Vagina (tissue), 2 donors: ENCODE measurements around the gene MELTF. TPM values are rescaled to one million over a fixed set of nuclear protein-coding genes. Genes with fewer than 3 reads are reported as not detected.

Source experiments
- DNase-seq, 2 donors: peaks; one replicate each; pipeline ENCODE4 v3.0.0-alpha.2; 2017; ENCODE audit errors: extremely low spot score in 2 of 2
- H3K27ac ChIP-seq: fragments of 200-600 bp; sonication (generic); one replicate; pipeline ENCODE4 v1.5.1; 2019
- H3K27me3 ChIP-seq: fragments of 200-600 bp; sonication (generic); one replicate; pipeline ENCODE4 v1.5.1; 2019
- H3K36me3 ChIP-seq, 2 donors: fragments of 200-600 bp; sonication (generic); one replicate each; pipeline ENCODE4 v1.5.1; 2017 to 2019
- H3K4me1 ChIP-seq: fragments of 200-600 bp; sonication (generic); one replicate; pipeline ENCODE4 v1.5.1; 2019
- H3K4me3 ChIP-seq, 2 donors: fragments of 200-600 bp; sonication (generic); 1 replicate in 1 of 2; 2 replicates in 1 of 2; pipeline ENCODE4 v1.5.1; 2016 to 2019
- H3K9me3 ChIP-seq: fragments of 200-600 bp; sonication (generic); one replicate; pipeline ENCODE4 v1.5.1; 2019
- POLR2A ChIP-seq, 2 donors: fragments of 450-650 bp; IDR thresholded peaks; one replicate each; pipeline ENCODE4 v1.6.1; 2017; ENCODE audit warnings: antibody characterized with exemption in 2 of 2, mild to moderate bottlenecking in 2 of 2, moderate library complexity in 2 of 2
- POLR2AphosphoS5 ChIP-seq, 2 donors: sonication (generic); formaldehyde crosslinking; IDR thresholded peaks; one replicate each; pipeline ENCODE4 v1.9.0; 2017; ENCODE audit warnings: antibody characterized with exemption in 2 of 2, mild to moderate bottlenecking in 2 of 2, low read depth in 1 of 2; ENCODE audit not compliant: insufficient read depth in 1 of 2
- intact Hi-C: fragments of 100-400 bp; cut with DNase I; formaldehyde crosslinking; loops from one replicate; pipeline ENCODE4 v1.15.1; 2023
- total RNA-seq: library from RNA; depleted of rRNA; stranded (reverse); fragments of >200 nt; gene quantifications from one replicate; pipeline ENCODE4 v1.2.3, GENCODE V29; 2016
- TF ChIP-seq, protein P1 (sequence below), 3 experiments: fragments of 450-650 bp in 2 of 3; fragments of 200-600 bp in 1 of 3; sonication (generic) in 1 of 3; IDR thresholded peaks; one replicate each; pipeline ENCODE4 v1.5.1; 2017 to 2019; ENCODE audit warnings: antibody characterized with exemption in 3 of 3, mild to moderate bottlenecking in 2 of 3, moderate library complexity in 2 of 3

The MELTF gene
- total RNA-seq, 1 donor from 2014 or later: 23.6 TPM

DNA sequence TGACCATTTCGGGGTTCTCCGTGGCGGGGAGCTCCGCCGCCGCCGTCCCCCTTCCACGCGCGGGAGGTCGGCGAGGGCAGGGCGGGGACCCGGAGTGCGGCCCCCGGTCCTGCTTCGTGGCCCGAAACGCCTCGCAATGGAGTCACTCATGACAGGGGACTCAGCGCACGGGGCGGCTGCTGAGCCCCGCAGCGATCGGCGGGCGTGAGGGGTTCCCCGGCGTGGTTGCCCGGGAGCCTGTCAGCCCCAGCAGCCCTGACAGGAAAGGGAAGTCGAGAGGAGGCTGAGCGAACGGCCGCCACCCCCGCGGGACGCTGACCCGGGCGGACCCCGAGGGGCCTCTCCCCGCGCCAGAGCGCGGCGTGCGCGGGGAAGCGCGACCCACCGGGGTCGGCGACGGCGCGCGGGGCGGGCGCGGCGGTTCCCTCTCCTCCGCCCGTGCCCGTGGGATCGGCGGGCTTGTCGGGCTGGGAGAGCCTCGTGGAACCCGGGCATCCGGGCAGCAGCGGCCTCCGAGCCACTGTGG lies 60.4 kb downstream of the MELTF start:
- Histone ChIP-seq H3K27ac (peak overlapping the region; percentile 78), H3K4me3 (peak overlapping the region; percentile 90 to 98), H3K27me3 (no peaks in the 10 kb centered on the region), H3K4me1 (peaks cover 17% of the 10 kb centered on the region), H3K9me3 (no peaks in the 10 kb centered on the region), H3K36me3 (no peaks in the 10 kb centered on the region)
- TF ChIP-seq, protein P1, sequence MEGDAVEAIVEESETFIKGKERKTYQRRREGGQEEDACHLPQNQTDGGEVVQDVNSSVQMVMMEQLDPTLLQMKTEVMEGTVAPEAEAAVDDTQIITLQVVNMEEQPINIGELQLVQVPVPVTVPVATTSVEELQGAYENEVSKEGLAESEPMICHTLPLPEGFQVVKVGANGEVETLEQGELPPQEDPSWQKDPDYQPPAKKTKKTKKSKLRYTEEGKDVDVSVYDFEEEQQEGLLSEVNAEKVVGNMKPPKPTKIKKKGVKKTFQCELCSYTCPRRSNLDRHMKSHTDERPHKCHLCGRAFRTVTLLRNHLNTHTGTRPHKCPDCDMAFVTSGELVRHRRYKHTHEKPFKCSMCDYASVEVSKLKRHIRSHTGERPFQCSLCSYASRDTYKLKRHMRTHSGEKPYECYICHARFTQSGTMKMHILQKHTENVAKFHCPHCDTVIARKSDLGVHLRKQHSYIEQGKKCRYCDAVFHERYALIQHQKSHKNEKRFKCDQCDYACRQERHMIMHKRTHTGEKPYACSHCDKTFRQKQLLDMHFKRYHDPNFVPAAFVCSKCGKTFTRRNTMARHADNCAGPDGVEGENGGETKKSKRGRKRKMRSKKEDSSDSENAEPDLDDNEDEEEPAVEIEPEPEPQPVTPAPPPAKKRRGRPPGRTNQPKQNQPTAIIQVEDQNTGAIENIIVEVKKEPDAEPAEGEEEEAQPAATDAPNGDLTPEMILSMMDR (IDR thresholded peaks at IDR 0.05): no peak
- TF ChIP-seq POLR2AphosphoS5 (IDR thresholded peaks at IDR 0.05; ENCODE audit: insufficient read depth in 1 of 2, low read depth in 1 of 2): no peak
- TF ChIP-seq POLR2A (IDR thresholded peaks at IDR 0.05): no peak
- no peak for DNase-seq
- intact Hi-C loops: loop anchor here (10.0 kb wide), 1 partner anchor 134 kb away; no protein-coding TSS in a partner anchor

DNA sequence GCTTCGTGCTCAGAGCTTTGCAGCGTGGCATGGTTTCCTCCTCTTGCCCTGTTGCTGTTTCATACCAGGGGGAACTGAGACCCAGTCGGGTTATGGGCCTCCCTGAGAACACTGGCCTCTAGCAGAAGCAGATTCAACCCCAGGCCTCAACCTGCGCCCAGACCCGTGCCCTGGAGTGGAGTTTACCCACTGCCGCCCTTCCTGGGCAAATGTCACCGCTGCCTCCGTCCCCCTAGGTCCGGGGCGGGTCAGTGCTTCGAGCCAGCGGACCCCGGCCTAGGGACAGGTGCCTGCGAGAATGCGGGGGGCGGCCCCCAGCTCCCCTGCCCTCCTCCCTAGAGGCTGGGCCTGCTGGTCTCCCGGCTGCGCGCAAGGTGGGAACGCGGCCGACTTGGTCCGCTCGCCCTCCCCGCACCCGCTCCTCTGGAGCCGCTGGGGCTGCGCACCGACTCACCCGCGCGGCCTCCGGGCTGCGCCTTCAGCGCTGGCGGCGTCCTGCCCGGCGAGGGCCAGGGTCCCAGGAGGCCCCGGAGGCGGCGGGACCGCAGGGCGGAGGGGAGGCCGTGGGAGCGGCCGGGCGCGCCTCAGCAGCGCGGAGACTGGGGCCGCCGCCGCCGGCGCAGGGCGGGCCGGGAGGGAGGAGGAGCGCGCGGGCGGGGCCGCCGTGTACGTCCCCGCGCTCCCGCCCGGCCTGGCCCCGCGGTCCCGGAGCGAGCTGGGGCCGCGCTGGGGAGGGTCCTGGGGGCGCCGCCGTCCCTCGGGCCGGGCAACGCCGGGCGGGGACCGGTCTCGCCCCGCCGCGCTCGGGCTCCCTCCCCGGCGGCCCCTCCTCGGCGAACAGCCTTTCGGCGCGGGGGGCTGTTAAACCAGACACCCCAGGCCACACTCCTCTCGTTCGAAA lies 61.1 kb downstream of the MELTF start, which contains the start of gene PIGZ:
PIGZ (minus strand) TSS at position 601 of the 901 bp plus-strand sequence. CDS start 16,802 bp downstream, outside the sequence.
- DNase-seq: no peak
- Histone ChIP-seq H3K27ac (peak within 1 kb of the TSS; percentile 78), H3K9me3 (no peaks in the 10 kb centered on the region), H3K27me3 (no peaks in the 10 kb centered on the region), H3K4me3 (peak within 1 kb of the TSS; percentile 90 to 98), H3K4me1 (peaks cover 17% of the 10 kb centered on the region), H3K36me3 (no peaks in the 10 kb centered on the region)
- intact Hi-C loops: loop anchor here (10.0 kb wide), 1 partner anchor 134 kb away; no protein-coding TSS in a partner anchor
- TF ChIP-seq POLR2A (IDR thresholded peaks at IDR 0.05): peak in 1 of 2 donors; percentile 2
- TF ChIP-seq, protein P1 (IDR thresholded peaks at IDR 0.05): no peak
- TF ChIP-seq POLR2AphosphoS5 (IDR thresholded peaks at IDR 0.05; ENCODE audit: insufficient read depth in 1 of 2, low read depth in 1 of 2): no peak

DNA sequence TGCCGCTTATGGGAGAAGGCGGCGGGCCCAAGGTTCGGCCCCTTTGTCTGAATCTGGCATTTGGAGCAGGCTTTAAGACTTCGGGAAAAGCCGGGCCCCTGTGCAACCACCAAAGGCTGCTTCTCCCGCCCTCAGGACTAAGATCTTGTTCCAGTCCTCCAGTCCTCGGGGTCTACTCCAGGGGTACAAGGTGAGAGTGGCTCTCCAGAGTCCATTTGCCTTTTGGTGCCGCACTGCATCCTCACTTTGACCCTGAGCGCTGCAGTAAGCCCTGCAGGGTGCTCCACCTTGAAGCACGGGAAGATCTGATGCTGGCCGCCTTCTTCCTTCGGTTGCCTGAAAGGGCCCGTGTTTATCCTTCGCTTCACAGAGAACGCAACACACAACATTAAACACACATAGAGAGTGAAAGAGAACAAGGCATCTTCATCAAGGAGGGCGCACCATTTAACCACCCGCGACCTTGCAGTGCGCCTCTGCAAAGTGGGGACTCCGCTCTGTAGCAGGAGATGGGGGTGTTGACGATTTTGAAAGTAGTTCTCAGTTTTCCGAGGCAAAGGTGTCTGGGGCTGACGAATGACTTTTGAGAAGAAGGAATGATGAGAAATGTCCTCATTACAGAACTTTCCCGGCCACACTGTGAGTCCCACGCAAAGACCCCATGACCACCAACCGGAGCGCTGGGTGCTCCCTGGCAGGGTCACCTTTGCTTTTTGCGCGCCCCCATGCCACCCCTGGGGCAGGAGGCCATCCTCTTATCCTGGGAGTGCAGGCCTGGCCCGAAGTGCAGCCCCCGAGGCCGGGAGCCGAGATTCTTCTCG lies 62.0 kb downstream of the MELTF start:
- Histone ChIP-seq H3K27ac (no peak overlapping the region), H3K4me1 (peaks cover 17% of the 10 kb centered on the region), H3K36me3 (no peaks in the 10 kb centered on the region), H3K27me3 (no peaks in the 10 kb centered on the region), H3K9me3 (no peaks in the 10 kb centered on the region), H3K4me3 (peak overlapping the region; percentile 90 to 98)
- intact Hi-C loops: loop anchor here (10.0 kb wide), 1 partner anchor 133 kb away; no protein-coding TSS in a partner anchor
- TF ChIP-seq POLR2A (IDR thresholded peaks at IDR 0.05): no peak
- DNase-seq: no peak

DNA sequence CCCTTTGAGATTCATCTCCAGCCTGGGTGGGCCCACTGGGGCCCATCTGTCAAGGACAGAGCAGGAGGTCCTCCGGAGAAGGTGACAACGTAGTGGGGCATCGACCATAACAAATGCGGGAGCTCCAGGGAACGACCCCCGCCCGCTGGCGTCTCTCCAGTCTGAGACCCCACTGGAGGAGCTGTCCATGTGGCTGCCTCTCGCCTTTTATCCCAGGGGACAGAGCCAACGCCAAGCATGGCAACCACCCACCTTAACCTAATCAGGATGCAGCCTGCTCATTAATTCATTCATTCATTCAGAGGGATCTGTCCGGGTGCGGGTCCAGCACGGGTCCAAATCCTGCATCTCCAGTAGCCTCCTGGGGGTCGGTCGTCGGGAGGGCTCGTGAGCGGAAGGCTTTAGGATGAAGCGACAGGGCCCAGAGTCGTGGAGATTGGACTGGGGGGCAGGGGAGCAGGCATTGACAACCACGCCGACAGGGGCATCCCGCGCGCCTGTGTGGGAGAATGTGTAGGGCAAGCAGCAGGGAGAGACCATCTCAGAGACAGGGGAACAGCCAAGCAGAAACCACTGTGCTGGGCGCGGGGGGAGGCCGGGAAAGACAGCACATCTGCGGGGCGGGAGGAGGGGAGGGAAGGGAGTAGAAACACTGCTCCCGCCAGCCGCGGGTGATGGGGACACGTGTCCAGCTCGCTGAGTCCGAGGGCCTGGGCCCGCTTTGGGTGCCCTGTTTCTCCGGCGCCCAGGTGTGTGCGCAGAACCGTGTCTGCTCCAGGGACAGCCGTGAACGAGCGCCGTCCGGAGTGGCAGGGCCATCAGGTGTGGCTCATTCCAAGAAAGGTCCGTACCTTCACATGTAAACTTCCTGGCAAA lies 62.9 kb downstream of the MELTF start:
- DNase-seq: no peak
- no peaks in the 10 kb centered on the region for H3K9me3 ChIP-seq
- no peak overlapping the region for H3K4me3 ChIP-seq
- no peak overlapping the region for H3K27ac ChIP-seq
- intact Hi-C loops: loop anchor here (10.0 kb wide), 1 partner anchor 132 kb away; no protein-coding TSS in a partner anchor
- TF ChIP-seq POLR2AphosphoS5 (IDR thresholded peaks at IDR 0.05; ENCODE audit: insufficient read depth in 1 of 2, low read depth in 1 of 2): no peak
- no peak for TF ChIP-seq POLR2A (IDR thresholded peaks at IDR 0.05)
- TF ChIP-seq, protein P1 (IDR thresholded peaks at IDR 0.05): no peak
- H3K27me3 ChIP-seq: no peaks in the 10 kb centered on the region
- peaks cover 17% of the 10 kb centered on the region for H3K4me1 ChIP-seq
- H3K36me3 ChIP-seq: no peaks in the 10 kb centered on the region
